Adrenal gland (tissue), 5 donors: ENCODE data around the gene KRTAP12-4.

ENCODE experiments used
- CTCF ChIP-seq, 6 experiments: fragments of 450-650 bp in 4 of 6; fragments of 200-600 bp in 2 of 6; sonication (generic) in 1 of 6; IDR thresholded peaks; 1 replicate in 5 of 6; 2 replicates in 1 of 6; pipeline versions ENCODE4 v1.5.1 to v1.8.0; 2016 to 2021; ENCODE audit warnings: antibody characterized with exemption in 6 of 6, mild to moderate bottlenecking in 2 of 6, moderate library complexity in 1 of 6
- POLR2A ChIP-seq, 2 donors: fragments of 450-650 bp; IDR thresholded peaks; one replicate each; pipeline ENCODE4 v1.6.1; 2017; ENCODE audit warnings: antibody characterized with exemption in 2 of 2, mild to moderate bottlenecking in 2 of 2, moderate library complexity in 1 of 2
- donor health status: DM: no; HTN: no; CAD: no.

GRCh38 chr21:44630440-44630839 is 24.0 kb downstream of the KRTAP12-4 start:
- TF ChIP-seq CTCF (IDR thresholded peaks at IDR 0.05) (no peak), POLR2A (IDR thresholded peaks at IDR 0.05) (no peak)
